NCI-H446 (cell line): ENCODE measurements around the gene ADAR.
A peak's percentile ranks its signal among the peaks of the same experiment; 100 is the strongest.

Source experiments
- DNase-seq, 2 experiments: peaks; one replicate each; lab custom pipeline; 2025; lab: John Stamatoyannopoulos, UW

ADAR gene

GRCh38 chr1:154584267-154584994, 23.6 kb downstream of the ADAR start:
- no peak for DNase-seq

- peak in 1 of 2 experiments; percentile 37 for DNase-seq
Observed at GRCh38 chr1:154583773-154584172, 24.2 kb downstream of the ADAR start.

- DNase-seq = no peak
Observed at GRCh38 chr1:154582885-154583284, 25.1 kb downstream of the ADAR start.

DNA sequence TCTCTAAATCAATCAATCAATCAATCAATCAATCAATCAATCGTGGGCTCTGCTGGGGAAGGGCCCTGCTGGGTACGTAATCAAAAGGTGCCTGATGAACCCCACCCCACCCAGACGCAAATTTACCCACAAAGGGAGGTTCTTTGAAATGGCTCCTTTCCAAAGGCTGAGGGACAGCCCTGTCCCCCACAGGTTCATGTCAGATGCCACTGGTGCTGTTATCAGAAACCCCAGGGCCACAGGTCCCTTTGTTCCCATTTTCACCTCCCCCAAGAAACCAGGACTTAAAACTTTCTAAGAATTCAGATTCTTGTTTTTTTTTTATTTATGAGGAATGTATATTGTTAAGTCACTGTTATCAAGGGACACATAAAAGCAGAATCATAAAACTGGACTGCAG, 26.2 kb downstream of the ADAR start:
- no peak for DNase-seq

GRCh38 chr1:154579374-154579773, 28.6 kb downstream of the ADAR start:
- DNase-seq = no peak

DNA sequence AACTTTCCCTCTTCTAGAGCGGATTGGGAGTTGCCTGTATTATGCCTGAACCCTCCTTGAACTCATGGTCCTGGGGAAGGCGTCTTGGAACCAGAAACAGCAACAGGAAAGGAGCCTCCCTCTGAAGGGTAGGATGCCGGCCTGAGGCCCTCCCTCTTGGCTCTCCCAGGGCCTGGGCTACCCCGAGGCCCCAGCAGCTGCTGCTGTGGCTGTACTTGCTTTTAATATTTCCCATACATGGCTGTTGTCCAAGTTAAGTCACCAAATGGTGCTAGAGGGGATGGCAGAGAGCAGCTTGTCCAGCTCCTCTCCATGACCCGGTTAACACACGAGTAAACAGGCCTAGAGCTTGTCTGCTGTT, 29.9 kb downstream of the ADAR start:
- no peak for DNase-seq

DNA sequence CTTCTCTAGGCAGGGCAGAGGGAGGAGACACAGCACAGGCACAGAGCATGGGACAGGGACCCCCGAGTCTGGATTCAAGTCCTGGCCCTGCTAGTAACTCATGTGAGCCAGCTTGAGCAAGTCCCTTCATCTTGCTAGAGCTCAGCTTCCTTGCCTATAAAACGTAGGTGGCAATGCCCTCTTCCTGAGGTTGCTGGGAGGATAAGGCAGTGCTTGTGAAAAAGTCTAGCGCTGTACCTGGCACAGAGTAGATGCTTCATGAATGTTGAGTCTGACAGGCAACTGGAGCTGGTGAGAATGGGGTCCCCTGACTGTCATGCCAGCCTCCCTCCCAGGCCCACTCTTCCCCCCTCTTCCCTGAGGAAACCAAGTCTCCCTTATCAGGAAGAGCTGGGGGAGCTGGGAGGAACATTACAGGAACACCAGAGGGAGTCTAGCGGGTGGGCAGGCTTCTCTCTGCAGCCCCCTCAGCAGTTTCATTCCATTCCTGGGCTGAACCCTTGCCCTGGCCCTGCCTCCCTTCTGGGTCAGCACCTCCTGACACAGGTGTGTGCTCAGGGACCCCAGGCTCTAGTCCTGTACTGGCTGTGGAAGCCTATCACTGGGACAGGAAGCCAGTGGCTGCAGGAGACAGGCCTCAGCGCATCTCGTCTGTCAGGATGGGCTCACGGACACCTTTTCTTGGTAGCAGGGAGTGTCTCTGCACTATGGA, 30.5 kb downstream of the ADAR start:
- no peak for DNase-seq

- DNase-seq = no peak
Observed at GRCh38 chr1:154575951-154576566, 31.9 kb downstream of the ADAR start.

DNA sequence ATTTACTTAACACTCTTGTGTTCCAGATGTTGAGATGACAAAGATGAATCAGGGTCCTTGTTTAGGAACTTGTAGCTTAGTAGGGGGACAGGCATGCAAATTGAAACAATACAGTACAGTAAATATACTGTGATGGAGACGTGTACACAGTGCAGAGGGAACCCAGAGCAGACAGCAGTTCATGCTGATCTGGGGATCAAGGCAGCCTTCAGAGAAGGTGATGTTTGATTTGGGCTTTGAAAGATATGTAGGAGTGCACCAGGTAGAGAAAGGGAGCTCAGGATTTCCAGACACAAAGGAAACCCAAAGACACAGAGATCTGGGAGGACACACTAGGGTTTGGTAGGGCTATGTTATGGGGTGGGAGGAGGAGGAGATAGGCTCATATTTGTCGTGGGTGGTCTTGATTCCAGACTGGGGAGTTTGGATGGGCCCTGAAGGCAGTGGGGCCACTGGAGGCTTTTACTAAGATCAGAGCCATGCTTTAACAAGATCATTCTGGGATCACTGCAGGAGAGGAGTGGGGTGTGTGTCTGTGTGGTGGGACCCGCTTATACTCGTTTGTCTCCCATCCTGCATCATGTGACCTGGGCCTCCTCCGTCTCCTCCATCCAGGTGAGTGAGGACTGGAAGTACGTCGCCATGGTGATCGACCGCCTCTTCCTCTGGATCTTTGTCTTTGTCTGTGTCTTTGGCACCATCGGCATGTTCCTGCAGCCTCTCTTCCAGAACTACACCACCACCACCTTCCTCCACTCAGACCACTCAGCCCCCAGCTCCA, 32.6 kb downstream of the ADAR start:
- no peak for DNase-seq

DNA sequence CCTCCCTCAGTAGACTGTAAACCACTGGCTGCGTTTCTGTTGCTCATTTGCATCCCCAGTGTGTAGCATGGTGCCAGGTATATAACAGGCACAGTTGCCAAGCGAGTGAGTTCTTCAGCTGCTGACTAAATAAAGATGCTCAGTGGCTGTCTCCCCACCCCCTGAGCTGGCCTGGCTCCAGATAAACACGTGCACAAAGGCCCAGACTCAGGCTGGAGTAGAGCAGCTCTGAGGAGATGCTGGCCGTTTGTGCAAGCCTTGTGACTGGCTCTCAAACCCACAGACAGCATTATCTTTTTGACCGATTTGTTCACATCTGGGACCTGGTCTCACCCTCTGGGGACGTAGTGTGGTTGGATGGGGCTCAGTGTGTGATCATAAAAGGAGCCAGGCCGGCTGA, 33.3 kb downstream of the ADAR start:
- peak in 1 of 2 experiments; percentile 70 for DNase-seq

GRCh38 chr1:154573168-154573510, 34.8 kb downstream of the ADAR start:
- no peak for DNase-seq

DNA sequence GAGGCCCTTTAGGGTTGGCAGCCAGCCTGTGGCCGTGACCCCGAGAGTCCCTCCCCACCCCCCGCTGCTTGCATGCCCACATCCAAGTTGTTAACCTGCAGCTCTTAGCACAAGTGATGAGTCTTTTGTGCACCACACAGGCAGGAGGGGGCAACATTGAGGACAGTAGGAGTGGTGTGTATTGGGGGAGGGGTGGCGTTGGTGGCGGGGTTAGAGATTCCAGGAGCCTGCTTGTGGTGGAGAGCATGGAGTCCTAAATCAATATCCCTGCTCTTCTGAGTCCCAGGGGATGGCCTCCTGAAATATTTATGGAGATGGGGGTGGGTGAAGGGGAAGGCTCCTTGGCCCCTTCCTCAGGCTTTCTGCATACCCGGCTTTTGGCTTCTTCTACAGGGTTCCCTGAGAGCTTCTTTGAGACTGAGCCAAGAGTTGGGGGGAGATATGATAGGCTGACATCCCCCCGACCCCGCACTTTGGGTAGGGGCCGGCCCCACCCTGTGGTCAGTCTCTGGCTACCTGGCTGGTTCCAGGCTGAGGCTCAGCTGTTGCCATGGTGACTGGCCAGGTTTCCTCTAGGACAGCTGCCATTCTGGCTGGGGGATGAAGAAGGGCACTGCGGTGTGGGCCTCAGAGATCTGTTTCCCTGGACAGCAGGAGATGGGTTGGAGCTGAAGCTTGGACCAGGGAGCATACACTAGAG, 35.4 kb downstream of the ADAR start:
- no peak for DNase-seq

DNA sequence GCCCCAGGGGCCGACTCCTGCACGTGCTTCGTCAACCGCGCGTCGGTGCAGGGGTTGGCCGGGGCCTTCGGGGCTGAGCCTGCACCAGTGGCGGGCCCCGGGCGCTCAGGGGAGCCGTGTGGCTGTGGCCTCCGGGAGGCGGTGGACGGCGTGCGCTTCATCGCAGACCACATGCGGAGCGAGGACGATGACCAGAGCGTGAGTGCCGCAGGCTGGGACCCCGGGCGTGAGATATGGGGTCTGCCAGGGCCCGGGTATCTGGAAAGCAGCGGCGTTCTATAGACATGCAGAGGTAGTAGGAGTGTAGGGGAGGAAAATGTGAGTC, 36.1 kb downstream of the ADAR start:
- no peak for DNase-seq

DNA sequence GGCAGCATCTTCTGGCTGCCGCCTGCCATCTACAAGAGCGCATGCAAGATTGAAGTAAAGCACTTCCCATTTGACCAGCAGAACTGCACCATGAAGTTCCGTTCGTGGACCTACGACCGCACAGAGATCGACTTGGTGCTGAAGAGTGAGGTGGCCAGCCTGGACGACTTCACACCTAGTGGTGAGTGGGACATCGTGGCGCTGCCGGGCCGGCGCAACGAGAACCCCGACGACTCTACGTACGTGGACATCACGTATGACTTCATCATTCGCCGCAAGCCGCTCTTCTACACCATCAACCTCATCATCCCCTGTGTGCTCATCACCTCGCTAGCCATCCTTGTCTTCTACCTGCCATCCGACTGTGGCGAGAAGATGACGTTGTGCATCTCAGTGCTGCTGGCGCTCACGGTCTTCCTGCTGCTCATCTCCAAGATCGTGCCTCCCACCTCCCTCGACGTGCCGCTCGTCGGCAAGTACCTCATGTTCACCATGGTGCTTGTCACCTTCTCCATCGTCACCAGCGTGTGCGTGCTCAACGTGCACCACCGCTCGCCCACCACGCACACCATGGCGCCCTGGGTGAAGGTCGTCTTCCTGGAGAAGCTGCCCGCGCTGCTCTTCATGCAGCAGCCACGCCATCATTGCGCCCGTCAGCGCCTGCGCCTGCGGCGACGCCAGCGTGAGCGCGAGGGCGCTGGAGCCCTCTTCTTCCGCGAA, 36.6 kb downstream of the ADAR start:
- no peak for DNase-seq

- no peak for DNase-seq
Observed at GRCh38 chr1:154568157-154568815, 39.7 kb downstream of the ADAR start.

- DNase-seq = peak; percentile 59 to 77
Observed at GRCh38 chr1:154567386-154568156, 40.4 kb downstream of the ADAR start, which contains the start of gene CHRNB2. CHRNB2 (plus strand) TSS chr1:154567778; CDS start chr1:154568045, 267 bp downstream.

- DNase-seq = no peak
Observed at GRCh38 chr1:154565876-154566275, 42.1 kb downstream of the ADAR start.

- peak; percentile 88 to 96 for DNase-seq
Observed at GRCh38 chr1:154559466-154560044, 48.4 kb downstream of the ADAR start.

DNA sequence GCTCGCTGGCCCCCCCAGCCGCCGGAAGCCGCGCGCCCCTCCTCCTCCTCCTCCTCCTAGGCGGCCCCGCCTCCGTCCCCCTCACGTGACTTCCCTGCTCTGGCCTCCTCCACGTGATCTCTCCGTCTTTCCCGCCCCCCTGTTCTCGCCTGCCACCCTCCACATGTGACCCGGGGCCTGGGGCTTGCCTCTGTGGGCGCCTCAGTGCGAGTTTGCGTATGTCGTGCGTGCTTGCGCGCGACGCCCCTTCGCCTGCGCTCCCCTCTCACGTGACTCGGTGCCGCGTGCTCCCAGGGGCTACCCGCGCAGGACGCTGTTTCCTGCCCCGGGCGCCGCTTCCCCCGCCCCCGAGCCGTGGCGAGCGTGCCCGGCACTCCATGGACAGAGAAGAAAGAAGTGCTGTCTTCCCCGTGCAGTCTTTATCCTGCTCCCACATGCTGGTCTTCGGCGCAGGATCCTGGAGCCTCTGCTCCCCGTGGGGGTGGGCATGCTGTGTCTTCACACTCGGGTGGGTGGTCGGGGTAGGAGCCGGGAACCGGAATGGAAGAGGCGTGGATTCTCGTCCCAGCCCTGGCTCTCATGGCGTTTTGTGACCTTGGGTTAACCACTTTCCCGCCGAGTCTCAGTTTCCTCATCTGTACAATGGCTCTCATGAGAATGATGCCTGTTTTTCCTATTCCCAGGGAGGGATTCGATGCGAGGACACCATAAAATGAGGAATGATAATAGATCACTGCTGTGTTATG, 49.1 kb downstream of the ADAR start:
- DNase-seq = peak; percentile 99
